Stimulated activated CD8-positive, alpha-beta memory T cell treated with anti-CD3 and anti-CD28 coated beads, Interleukin-2, amount 100 ng/mL, for 1 hour (primary cell): ENCODE data around the gene TROAP.
A peak's percentile ranks its signal among the peaks of the same experiment; 100 is the strongest.
"Not testable (repeated sequence)": the region's sequence is repeated elsewhere in the genome, so short reads cannot be mapped to it uniquely, and the experiment has no call there.

Source experiments
- DNase-seq, 2 donors: peaks; one replicate each; pipeline ENCODE4 v3.0.0-alpha.2; 2020; ENCODE audit warnings: low read depth in 2 of 2

The TROAP gene, protein sequence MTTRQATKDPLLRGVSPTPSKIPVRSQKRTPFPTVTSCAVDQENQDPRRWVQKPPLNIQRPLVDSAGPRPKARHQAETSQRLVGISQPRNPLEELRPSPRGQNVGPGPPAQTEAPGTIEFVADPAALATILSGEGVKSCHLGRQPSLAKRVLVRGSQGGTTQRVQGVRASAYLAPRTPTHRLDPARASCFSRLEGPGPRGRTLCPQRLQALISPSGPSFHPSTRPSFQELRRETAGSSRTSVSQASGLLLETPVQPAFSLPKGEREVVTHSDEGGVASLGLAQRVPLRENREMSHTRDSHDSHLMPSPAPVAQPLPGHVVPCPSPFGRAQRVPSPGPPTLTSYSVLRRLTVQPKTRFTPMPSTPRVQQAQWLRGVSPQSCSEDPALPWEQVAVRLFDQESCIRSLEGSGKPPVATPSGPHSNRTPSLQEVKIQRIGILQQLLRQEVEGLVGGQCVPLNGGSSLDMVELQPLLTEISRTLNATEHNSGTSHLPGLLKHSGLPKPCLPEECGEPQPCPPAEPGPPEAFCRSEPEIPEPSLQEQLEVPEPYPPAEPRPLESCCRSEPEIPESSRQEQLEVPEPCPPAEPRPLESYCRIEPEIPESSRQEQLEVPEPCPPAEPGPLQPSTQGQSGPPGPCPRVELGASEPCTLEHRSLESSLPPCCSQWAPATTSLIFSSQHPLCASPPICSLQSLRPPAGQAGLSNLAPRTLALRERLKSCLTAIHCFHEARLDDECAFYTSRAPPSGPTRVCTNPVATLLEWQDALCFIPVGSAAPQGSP

GRCh38 chr12:49322708-49323523 is at the start of gene TROAP:
TSS of gene TROAP (plus strand) at chr12:49323255. CDS start at chr12:49323609, 354 bp downstream.
- peak; percentile 88 to 94 for DNase-seq

- DNase-seq = no peak
Observed at GRCh38 chr12:49273726-49274395, 49.2 kb upstream of the TROAP start.

- DNase-seq = no peak
Observed at GRCh38 chr12:49274396-49275069, 48.5 kb upstream of the TROAP start.

- no peak for DNase-seq
Observed at GRCh38 chr12:49276304-49277290, 46.5 kb upstream of the TROAP start.

DNA sequence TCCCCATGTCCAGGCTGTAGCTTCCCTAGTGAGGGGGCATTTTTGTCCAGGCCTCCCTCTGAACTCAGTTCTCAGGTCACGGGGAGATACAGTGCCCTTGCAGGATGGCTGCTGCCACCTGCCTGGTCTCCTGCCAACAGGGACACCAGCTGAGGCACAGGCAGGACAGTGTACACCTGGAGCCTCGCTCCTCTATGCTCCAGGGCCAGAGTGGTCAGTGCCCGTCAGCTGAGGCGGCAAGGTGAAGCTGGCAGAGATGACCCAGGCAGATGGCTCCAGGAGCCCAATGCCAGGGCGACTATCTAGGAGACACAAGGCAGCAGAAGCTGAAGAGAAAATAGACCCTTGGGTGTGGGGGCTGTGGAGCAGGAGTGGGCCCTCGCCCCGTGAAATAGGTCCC is 45.6 kb upstream of the TROAP start:
- no peak for DNase-seq

DNA sequence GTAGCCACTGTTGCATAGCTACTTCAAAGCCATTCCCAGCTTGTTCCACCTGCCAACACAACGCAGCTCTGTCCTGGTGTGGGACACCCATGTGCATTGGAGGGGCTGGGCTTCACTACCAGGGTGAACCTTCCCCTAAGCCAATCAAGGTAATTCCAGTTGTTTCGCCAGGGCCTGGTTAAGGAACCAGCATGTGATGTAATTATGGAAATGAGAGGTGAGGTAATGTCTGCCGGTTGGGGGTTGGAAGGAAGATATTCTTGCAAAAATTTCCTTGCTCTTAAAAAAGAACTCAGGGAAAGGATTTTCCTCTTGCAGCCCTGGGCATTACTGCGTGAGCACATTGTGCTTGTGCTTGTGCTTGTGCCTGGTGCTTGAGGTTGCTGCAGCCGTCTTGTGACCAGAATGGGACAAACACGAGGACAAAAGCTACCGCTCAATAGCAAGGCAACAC is 43.3 kb upstream of the TROAP start:
- no peak for DNase-seq

DNA sequence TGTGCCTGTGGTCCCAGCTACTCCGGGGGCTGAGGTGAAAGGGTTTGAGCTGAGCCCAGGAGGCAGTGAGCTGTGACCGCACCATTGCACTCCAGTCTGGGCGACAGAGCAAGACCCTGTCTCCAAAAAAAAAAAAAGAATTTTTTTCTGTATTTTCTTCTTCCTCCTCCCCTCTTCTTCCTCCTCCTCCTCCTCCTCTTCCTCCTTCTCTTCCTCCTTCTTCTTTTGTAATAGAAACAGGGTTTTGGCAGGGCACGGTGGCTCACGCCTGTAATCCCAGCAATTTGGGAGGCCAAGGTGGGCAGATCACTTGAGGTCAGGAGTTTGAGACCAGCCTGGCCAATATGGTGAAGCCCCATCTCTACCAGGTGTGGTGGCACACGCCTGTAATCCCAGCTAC is 42.5 kb upstream of the TROAP start:
- DNase-seq = not testable (repeated sequence)

DNA sequence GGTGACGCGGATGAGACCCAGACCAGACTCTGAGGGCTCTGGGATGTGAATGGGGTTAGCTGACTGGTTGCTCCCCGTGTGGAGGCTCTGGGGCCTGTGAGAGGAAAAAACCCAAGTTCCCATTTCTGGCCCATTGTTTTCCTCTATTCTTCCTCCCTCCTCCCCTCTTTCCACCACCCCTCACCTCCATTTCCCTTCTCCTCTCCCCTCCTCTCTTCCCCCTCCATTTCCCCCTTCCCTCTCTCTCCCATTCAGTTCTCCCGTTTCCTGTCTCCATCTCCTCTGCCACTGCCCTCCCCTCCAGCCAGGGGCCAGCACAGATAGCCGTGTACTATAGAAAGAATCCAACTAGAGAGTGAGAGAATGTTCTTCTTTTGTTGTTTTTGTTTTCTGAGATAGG is 40.8 kb upstream of the TROAP start:
- DNase-seq = no peak

DNA sequence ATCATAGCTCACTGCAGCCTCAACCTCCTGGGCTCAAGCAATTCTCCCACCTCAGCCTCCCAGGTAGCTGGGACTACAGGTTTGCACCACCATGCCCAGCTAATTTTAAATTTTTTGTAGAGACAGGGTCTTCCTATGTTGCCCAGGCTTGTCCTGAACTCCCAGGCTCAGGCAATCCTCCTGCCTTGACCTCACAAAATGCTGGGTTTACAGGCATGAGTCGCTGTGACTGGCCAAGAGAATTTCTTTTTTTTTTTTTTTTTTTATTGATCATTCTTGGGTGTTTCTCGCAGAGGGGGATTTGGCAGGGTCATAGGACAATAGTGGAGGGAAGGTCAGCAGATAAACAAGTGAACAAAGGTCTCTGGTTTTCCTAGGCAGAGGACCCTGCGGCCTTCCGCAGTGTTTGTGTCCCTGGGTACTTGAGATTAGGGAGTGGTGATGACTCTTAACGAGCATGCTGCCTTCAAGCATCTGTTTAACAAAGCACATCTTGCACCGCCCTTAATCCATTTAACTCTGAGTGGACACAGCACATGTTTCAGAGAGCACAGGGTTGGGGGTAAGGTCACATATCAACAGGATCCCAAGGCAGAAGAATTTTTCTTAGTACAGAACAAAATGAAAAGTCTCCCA is 40.2 kb upstream of the TROAP start:
- DNase-seq = not testable (repeated sequence)

DNA sequence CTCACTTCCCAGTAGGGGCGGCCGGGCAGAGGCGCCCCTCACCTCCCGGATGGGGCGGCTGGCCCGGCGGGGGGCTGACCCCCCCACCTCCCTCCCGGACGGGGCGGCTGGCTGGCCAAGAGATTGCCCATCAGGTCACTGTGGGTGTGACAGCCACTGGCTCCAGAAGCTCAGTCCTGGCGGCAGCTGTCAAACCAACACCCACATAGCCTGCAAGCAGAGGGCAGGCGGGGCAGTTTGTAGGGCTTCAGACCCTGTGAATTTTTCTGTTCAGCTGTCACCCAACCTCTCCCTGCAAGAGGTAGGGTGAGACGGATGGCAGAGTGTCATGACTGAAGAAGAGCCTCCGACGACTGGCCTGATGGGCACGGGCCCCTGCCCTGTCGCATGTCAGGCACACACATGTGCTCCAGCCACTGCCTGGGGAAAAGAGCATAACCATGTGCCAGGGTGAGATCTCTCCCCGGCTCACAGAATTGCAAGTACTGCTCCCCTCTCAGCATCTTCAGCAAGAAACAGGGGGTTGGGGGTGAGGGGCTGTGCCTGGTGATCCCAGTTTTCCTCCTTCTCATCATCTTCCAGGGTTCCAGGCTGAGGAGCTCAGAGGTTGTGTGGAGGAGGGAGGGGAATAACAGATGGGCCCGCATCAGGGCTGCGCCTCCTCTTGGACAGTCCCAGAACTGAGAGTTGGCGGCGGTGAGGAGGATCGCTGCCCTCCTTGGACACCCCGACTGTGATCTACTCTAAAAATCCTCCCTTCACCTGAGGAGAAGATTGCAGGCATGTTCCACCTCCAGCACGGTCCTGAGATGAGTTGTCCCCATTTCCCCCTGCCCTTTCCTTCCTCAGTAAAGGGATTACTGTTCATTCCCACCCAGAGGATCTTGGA is 39.3 kb upstream of the TROAP start:
- no peak for DNase-seq

GRCh38 chr12:49284672-49285071 is 38.4 kb upstream of the TROAP start:
- DNase-seq = no peak

- DNase-seq = no peak
Observed at GRCh38 chr12:49287876-49288275, 35.2 kb upstream of the TROAP start.

DNA sequence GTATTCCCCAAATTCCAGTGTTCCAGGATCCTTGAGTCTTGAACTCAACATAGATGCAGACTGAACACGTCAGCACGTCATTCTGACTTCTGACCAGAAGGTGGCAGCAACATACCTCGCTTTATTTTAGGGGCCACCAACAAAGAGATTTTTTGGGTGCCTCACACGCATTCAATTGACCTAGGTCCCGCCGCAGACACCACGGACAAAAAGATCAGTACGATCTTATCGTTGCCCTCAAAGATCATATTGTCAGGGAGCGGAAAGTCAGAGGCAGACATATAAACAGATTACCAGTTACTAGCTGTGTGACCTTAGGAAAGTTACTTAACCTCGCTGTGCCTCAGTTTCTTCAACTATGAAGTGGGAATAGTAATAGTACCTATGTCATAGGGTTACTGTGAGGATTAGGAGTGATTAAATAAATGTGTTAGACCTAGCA is 34.6 kb upstream of the TROAP start:
- DNase-seq = peak; percentile 33

- no peak for DNase-seq
Observed at GRCh38 chr12:49288922-49289555, 34.0 kb upstream of the TROAP start.

DNA sequence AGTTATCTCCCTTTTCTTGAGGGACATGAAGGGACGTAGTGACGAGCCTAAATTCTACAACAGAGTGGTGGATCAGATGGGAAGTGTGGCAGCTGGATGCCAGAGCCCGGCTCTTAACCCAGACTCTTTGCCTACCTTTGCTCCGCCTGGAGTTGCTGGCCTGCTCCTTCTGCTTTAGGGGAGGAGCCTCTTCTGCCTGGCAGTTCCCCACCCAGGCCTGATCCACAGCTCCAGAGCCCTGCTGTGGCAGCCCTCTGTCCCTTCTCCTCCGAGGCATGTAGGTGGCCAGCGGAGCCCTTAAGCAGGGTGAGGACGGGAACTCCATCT is 30.4 kb upstream of the TROAP start:
- DNase-seq = no peak

- DNase-seq = no peak
Observed at GRCh38 chr12:49293056-49293956, 29.7 kb upstream of the TROAP start.
